ENCODE results near the gene PHAF1.
A peak's percentile ranks its signal among the peaks of the same experiment; 100 is the strongest.

Gene PHAF1

GRCh38 chr16:67174706-67175231 is 65.0 kb downstream of the PHAF1 start:
- peaks cover 22% of the 10 kb centered on the region for H3K4me1 ChIP-seq
- no peaks in the 10 kb centered on the region for H3K27me3 ChIP-seq (ENCODE audit: control insufficient read depth, insufficient read depth, low read length)
- peak overlapping the region; percentile 88 for H3K27ac ChIP-seq
- H2AFZ ChIP-seq = peak overlapping the region; percentile 72
- H3K36me3 ChIP-seq (ENCODE audit: control insufficient read depth, insufficient read depth, low read length) = no peaks in the 10 kb centered on the region
- no peak for TF ChIP-seq CTCF (IDR thresholded peaks at IDR 0.05)
- H3K9ac ChIP-seq = no peak overlapping the region
- H3K4me2 ChIP-seq (ENCODE audit: low read length) = peak overlapping the region; percentile 83
- no peaks in the 10 kb centered on the region for H3K79me2 ChIP-seq
- H3K9me3 ChIP-seq (ENCODE audit: control insufficient read depth, low read length) = no peaks in the 10 kb centered on the region
- H3K4me3 ChIP-seq (ENCODE audit: low read depth, low read length) = peak overlapping the region; percentile 60

- Histone ChIP-seq H2AFZ (no peak overlapping the region), H3K27me3 (ENCODE audit: control insufficient read depth, insufficient read depth, low read length) (no peaks in the 10 kb centered on the region), H3K79me2 (no peaks in the 10 kb centered on the region), H3K27ac (no peak overlapping the region), H3K36me3 (ENCODE audit: control insufficient read depth, insufficient read depth, low read length) (no peaks in the 10 kb centered on the region), H3K4me1 (peaks cover 16% of the 10 kb centered on the region), H3K4me2 (ENCODE audit: low read length) (no peak overlapping the region), H3K9ac (no peak overlapping the region), H3K9me3 (ENCODE audit: control insufficient read depth, low read length) (no peaks in the 10 kb centered on the region), H3K4me3 (ENCODE audit: low read depth, low read length) (no peak overlapping the region)
- no peak for TF ChIP-seq CTCF (IDR thresholded peaks at IDR 0.05)
These were observed 66.9 kb downstream of the PHAF1 start for GRCh38 chr16:67176662-67177061.

GRCh38 chr16:67177743-67178699 is 68.3 kb downstream of the PHAF1 start:
- H3K4me1 ChIP-seq = peaks cover 15% of the 10 kb centered on the region
- TF ChIP-seq CTCF (IDR thresholded peaks at IDR 0.05) = peak; percentile 12
- H3K27me3 ChIP-seq (ENCODE audit: control insufficient read depth, insufficient read depth, low read length) = no peaks in the 10 kb centered on the region
- peak overlapping the region; percentile 47 for H3K4me3 ChIP-seq (ENCODE audit: low read depth, low read length)
- H3K9me3 ChIP-seq (ENCODE audit: control insufficient read depth, low read length) = no peaks in the 10 kb centered on the region
- H3K36me3 ChIP-seq (ENCODE audit: control insufficient read depth, insufficient read depth, low read length) = no peaks in the 10 kb centered on the region
- H3K4me2 ChIP-seq (ENCODE audit: low read length) = peak overlapping the region; percentile 93
- no peak overlapping the region for H3K9ac ChIP-seq
- no peaks in the 10 kb centered on the region for H3K79me2 ChIP-seq
- H2AFZ ChIP-seq = peak overlapping the region; percentile 86
- peak overlapping the region; percentile 40 for H3K27ac ChIP-seq

- Histone ChIP-seq H3K4me3 (ENCODE audit: low read depth, low read length) (no peak overlapping the region), H3K9me3 (ENCODE audit: control insufficient read depth, low read length) (no peaks in the 10 kb centered on the region), H2AFZ (no peak overlapping the region), H3K9ac (no peak overlapping the region), H3K4me2 (ENCODE audit: low read length) (no peak overlapping the region), H3K36me3 (ENCODE audit: control insufficient read depth, insufficient read depth, low read length) (no peaks in the 10 kb centered on the region), H3K27me3 (ENCODE audit: control insufficient read depth, insufficient read depth, low read length) (no peaks in the 10 kb centered on the region), H3K27ac (no peak overlapping the region), H3K79me2 (no peaks in the 10 kb centered on the region), H3K4me1 (peaks cover 12% of the 10 kb centered on the region)
- no peak for TF ChIP-seq CTCF (IDR thresholded peaks at IDR 0.05)
These were observed 69.8 kb downstream of the PHAF1 start for GRCh38 chr16:67179421-67180080.
